Measurements from ENCODE around the gene ASPSCR1. TPM values are rescaled to one million over a fixed set of nuclear protein-coding genes. Genes with fewer than 3 reads are reported as not detected.
"Not testable (repeated sequence)": the region's sequence is repeated elsewhere in the genome, so short reads cannot be mapped to it uniquely, and the experiment has no call there.

ASPSCR1 gene
- total RNA-seq, 1 donor from 2014 or later = 24.1 TPM

- DNase-seq (ENCODE audit: low spot score) = no peak
These were observed 3.4 kb downstream of the ASPSCR1 start for GRCh38 chr17:81980707-81981343.

DNA sequence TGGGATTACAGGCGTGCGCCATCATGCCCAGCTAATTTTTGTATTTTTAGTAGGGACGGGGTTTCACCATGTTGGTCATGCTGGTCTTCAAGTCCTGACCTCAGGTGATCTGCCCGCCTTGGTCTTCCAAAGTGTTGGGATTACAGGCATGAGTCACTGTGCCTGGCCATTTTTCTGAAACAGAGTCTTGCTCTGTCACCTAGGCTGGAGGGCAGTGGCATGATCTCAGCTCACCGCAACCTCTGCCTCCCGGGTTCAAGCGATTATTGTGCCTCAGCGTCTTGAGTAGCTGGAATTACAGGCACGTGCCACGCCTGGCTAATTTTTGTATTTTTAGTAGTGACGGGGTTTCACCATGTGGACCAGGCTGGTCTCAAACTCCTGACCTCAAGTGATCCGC, 4.1 kb downstream of the ASPSCR1 start:
- not testable (repeated sequence) for DNase-seq (ENCODE audit: low spot score)

GRCh38 chr17:81983011-81983638, 5.7 kb downstream of the ASPSCR1 start:
- no peak for DNase-seq (ENCODE audit: low spot score)

- DNase-seq (ENCODE audit: low spot score) = no peak
These were observed 6.4 kb downstream of the ASPSCR1 start for GRCh38 chr17:81983639-81984373.

DNA sequence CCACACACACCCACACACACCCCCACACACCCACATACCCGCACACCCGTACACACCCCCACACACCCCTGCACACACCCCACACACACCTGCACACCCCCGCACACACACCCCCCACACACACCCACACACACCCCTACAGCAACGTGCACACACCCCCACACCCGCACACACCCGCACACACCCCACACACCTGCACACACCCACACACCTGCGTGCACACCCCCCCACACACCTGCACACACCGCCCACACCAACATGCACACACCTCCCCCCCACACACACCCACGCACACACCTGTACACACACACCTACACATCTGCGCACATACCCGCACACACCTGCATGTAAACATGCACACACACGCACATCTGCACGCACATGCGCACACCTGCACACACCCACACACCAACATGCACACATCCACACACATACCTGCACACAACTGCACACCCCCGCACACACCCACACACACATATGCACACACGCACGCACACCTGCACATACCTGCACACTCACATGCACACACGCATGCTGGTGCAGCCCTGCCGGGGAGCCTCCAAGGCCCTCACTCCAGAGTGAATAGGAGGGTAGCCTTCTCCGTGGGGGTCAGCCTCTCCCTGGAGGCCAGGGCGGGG, 7.5 kb downstream of the ASPSCR1 start:
- no peak for DNase-seq (ENCODE audit: low spot score)

- DNase-seq (ENCODE audit: low spot score) = no peak
These were observed 9.2 kb downstream of the ASPSCR1 start for GRCh38 chr17:81986606-81987005.

GRCh38 chr17:81987161-81987770, 9.8 kb downstream of the ASPSCR1 start:
- no peak for DNase-seq (ENCODE audit: low spot score)

DNA sequence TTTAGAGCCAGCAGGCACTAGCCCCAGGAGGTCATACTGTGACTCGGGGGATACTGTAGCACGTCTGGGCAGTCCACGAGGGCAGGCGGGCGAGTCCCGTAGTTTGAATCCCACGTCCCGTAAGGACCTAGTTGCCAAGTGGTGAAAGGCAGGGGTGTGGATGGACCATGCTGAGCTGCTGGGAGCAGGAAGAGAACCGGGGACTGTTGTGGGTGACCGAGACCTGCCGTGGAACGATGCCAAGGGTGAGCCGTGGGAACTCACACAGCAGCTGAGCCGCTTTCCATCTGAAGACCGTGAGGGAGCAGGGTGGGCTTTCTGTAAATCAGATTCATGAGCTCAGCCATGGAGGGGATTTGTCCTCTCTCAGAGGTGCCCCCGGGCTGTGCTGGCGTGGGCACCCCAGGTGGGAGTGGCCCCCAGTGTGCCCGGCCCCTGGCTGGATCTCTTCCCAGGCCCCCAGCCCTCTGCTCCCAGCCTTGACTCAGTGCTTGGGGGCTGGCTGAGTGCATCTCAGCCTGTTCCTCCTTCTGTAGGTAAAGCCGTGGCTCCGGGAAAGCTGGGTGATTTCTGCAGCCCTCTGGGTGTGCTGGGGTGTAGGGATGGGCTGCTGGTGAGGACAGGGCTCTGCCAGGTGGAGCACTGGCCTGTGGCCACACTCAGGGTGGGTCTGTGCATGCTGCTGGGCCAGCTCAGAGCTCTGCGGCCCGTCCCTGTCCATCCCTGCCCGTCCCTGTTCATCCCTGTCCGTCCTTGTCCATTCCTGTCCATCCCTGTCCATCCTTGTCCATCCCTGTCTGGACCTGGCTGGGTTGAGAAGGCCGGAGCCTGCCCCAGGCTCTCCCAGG, 13.6 kb downstream of the ASPSCR1 start:
- no peak for DNase-seq (ENCODE audit: low spot score)

GRCh38 chr17:81991684-81992305, 14.4 kb downstream of the ASPSCR1 start:
- peak; percentile 89 for DNase-seq (ENCODE audit: low spot score)

- peak; percentile 28 for DNase-seq (ENCODE audit: low spot score)
These were observed 15.1 kb downstream of the ASPSCR1 start for GRCh38 chr17:81992306-81993102.

- no peak for DNase-seq (ENCODE audit: low spot score)
These were observed 16.5 kb downstream of the ASPSCR1 start for GRCh38 chr17:81993729-81994592.

DNA sequence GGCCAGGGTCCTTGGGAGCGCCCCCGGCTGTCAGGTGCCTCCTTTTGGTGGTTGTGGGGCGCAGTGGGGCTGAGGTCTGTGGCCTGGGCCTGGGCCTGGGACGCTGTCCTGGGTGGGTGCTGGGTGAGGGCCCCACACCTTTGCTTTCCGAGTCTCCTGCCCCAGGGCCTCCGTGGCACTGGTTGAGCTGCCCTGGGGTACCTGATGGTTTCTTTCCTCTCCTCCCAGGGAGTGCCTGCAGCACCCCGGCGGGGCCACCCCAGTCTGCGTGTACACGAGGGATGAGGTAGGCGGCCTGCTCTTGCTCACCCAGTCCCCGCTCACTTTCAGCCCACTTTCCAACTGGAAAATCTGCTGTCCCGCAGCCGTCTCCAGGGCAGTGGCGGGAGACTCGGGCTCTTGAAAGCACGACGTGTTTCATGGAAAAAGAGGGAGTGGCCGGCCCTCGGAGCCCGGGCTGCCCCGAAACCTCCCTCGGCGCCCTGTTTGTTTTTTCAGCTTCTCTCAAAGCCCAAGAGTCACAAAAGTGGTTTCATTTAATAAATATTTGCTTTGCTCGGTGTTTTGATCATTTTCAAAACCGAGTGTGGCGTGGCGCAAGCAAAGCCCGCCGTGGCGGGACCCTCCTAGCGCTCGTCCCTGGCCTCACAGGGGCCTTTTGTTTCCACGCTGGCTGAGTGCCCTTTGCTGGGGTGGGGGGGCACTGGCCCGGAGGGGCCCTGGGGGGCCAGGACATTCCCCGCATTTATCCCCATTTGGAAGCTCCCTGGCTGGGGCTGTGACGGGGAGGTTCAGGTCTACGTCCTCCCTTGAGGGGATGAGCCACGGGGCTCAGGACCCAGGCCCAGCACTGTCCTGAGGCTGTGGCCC, 17.4 kb downstream of the ASPSCR1 start:
- no peak for DNase-seq (ENCODE audit: low spot score)

- no peak for DNase-seq (ENCODE audit: low spot score)
These were observed 18.2 kb downstream of the ASPSCR1 start for GRCh38 chr17:81995463-81996231.

GRCh38 chr17:81996232-81996756, 18.9 kb downstream of the ASPSCR1 start:
- DNase-seq (ENCODE audit: low spot score) = no peak

GRCh38 chr17:81996757-81997441, 19.5 kb downstream of the ASPSCR1 start:
- no peak for DNase-seq (ENCODE audit: low spot score)

GRCh38 chr17:81998212-81998611, 20.8 kb downstream of the ASPSCR1 start:
- no peak for DNase-seq (ENCODE audit: low spot score)
